HEK293T (cell line): ENCODE measurements around the gene SAMD8.

ENCODE experiments used
- ARNT ChIP-seq: fragments of 450-650 bp; IDR thresholded peaks from 2 replicates; pipeline ENCODE4 v1.6.1; 2017; ENCODE audit warnings: mild to moderate bottlenecking
- BHLHE40 ChIP-seq: fragments of 450-650 bp; IDR thresholded peaks from 2 replicates; pipeline ENCODE4 v1.6.1; 2016; ENCODE audit warnings: mild to moderate bottlenecking, moderate library complexity, borderline replicate concordance
- ELF4 ChIP-seq: fragments of 450-650 bp; IDR thresholded peaks from 2 replicates; pipeline ENCODE4 v1.6.1; 2017; ENCODE audit warnings: antibody characterized with exemption
- FOXA1 ChIP-seq: fragments of 450-650 bp; IDR thresholded peaks from 2 replicates; pipeline ENCODE4 v1.6.1; 2016; ENCODE audit warnings: mild to moderate bottlenecking
- FOXK2 ChIP-seq: fragments of 450-650 bp; IDR thresholded peaks from 2 replicates; pipeline ENCODE4 v1.6.1; 2016; ENCODE audit warnings: mild to moderate bottlenecking
- FOXM1 ChIP-seq: fragments of 450-650 bp; IDR thresholded peaks from 2 replicates; pipeline ENCODE4 v1.6.1; 2017; ENCODE audit warnings: mild to moderate bottlenecking, borderline replicate concordance
- HDGF ChIP-seq: fragments of 450-650 bp; IDR thresholded peaks from 2 replicates; pipeline ENCODE4 v1.6.1; 2017; ENCODE audit warnings: antibody characterized with exemption, borderline replicate concordance
- LEF1 ChIP-seq: fragments of 450-650 bp; IDR thresholded peaks from 2 replicates; pipeline ENCODE4 v1.6.1; 2017; ENCODE audit warnings: mild to moderate bottlenecking, borderline replicate concordance
- NFRKB ChIP-seq: fragments of 450-650 bp; IDR thresholded peaks from 2 replicates; pipeline ENCODE4 v1.6.1; 2016; ENCODE audit warnings: mild to moderate bottlenecking, moderate library complexity
- PKNOX1 ChIP-seq: fragments of 450-650 bp; IDR thresholded peaks from 2 replicates; pipeline ENCODE4 v1.6.1; 2016
- SP1 ChIP-seq: fragments of 450-650 bp; IDR thresholded peaks from 2 replicates; pipeline ENCODE4 v1.6.1; 2017
- SUZ12 ChIP-seq: fragments of 450-650 bp; IDR thresholded peaks from 2 replicates; pipeline ENCODE4 v1.6.1; 2016; ENCODE audit warnings: mild to moderate bottlenecking
- TARDBP ChIP-seq: fragments of 450-650 bp; IDR thresholded peaks from 2 replicates; pipeline ENCODE4 v1.6.1; 2016
- ZNF384 ChIP-seq: fragments of 450-650 bp; IDR thresholded peaks from 2 replicates; pipeline ENCODE4 v1.6.1; 2016

GRCh38 chr10:75106242-75106641 is 5.2 kb upstream of the SAMD8 start:
- TF ChIP-seq LEF1 = no peak
- TF ChIP-seq HDGF = no peak
- no peak for TF ChIP-seq PKNOX1
- TF ChIP-seq SP1 = no peak
- no peak for TF ChIP-seq FOXK2
- no peak for TF ChIP-seq FOXM1
- no peak for TF ChIP-seq ARNT
- no peak for TF ChIP-seq ELF4
- no peak for TF ChIP-seq FOXA1
- TF ChIP-seq SUZ12 = no peak
- no peak for TF ChIP-seq BHLHE40
- no peak for TF ChIP-seq NFRKB
- no peak for TF ChIP-seq ZNF384
- no peak for TF ChIP-seq TARDBP
